ENCODE results near the gene FRMPD2.

DNA sequence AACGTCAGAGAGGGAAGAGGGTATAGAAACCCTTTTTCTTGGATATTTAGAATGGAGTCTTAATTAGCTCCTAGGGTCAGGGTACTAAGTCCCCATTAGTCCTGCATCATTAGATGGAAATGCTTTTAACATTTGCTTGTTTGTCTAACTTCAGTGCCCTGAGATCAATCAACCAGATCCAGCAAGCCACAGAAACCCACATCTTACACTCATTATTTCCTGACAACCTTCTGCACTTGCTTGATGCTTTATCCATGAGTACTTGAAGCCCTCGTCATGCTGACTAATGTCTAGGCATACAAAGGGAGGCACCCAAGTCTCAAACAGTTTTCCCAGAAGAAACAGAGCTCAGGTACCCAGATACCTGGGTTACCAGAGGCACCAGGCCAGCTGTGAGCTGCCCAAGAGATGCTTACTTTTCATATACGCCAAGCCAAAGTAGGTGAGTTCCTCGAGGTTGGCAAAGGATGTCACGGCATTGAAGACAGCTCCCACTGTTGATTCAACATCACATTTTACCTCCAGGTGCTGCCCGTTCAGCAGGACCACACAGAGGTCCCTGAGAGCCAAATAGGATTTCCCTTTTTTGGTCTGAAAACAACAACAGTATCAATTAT is 42.7 kb downstream of the FRMPD2 start:
- TF ChIP-seq, protein P1, sequence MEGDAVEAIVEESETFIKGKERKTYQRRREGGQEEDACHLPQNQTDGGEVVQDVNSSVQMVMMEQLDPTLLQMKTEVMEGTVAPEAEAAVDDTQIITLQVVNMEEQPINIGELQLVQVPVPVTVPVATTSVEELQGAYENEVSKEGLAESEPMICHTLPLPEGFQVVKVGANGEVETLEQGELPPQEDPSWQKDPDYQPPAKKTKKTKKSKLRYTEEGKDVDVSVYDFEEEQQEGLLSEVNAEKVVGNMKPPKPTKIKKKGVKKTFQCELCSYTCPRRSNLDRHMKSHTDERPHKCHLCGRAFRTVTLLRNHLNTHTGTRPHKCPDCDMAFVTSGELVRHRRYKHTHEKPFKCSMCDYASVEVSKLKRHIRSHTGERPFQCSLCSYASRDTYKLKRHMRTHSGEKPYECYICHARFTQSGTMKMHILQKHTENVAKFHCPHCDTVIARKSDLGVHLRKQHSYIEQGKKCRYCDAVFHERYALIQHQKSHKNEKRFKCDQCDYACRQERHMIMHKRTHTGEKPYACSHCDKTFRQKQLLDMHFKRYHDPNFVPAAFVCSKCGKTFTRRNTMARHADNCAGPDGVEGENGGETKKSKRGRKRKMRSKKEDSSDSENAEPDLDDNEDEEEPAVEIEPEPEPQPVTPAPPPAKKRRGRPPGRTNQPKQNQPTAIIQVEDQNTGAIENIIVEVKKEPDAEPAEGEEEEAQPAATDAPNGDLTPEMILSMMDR (IDR thresholded peaks at IDR 0.05), result no peak
- TF ChIP-seq POLR2A (IDR thresholded peaks at IDR 0.05), result no peak

Measured in adrenal gland (tissue), 5 donors.